Measurements from ENCODE around the gene ADAMTS7. TPM values are rescaled to one million over a fixed set of nuclear protein-coding genes. Genes with fewer than 3 reads are reported as not detected.

ADAMTS7 gene
- total and polyA plus RNA-seq, 2 of the 8 experiments (the other 6 are each of a cell fraction or from before 2014, with no cell fraction given), result 27.9 to 45.2 TPM

GRCh38 chr15:78855746-78856145 is 44.5 kb upstream of the ADAMTS7 start:
- Histone ChIP-seq H4K91ac (replicated peaks; ENCODE audit: insufficient read length, low read length) (no peak overlapping the region), H3K27me3 (replicated peaks in 1 of 4; ENCODE audit: control insufficient read depth in 3 of 4, extremely low read depth in 1 of 4, insufficient read depth in 3 of 4, low read length in 3 of 4) (no peaks in the 10 kb centered on the region), H4K8ac (ENCODE audit: extremely low read depth, insufficient read depth, low read length) (no peak overlapping the region), H3K23ac (ENCODE audit: insufficient read length) (no peak overlapping the region), H4K5ac (ENCODE audit: insufficient read length, low read depth, low read length) (no peak overlapping the region), H2BK12ac (ENCODE audit: low read depth, low read length) (no peak overlapping the region), H2BK20ac (ENCODE audit: low read length) (no peak overlapping the region), H3K79me1 (ENCODE audit: low read depth, low read length) (no peaks in the 10 kb centered on the region), H3K4me1 (replicated peaks in 1 of 4; ENCODE audit: control insufficient read depth in 3 of 4, insufficient read depth in 4 of 4, low read length in 3 of 4) (peaks cover 3 to 6% (median 4%) of the 10 kb centered on the region in 4 experiments; a peak in 6 of 7 replicates), H3K18ac (ENCODE audit: extremely low read depth, low read length) (no peak overlapping the region), H3K14ac (ENCODE audit: insufficient read length) (no peak overlapping the region), H2BK120ac (replicated peaks; ENCODE audit: low read depth, low read length) (no peak overlapping the region), H2AK5ac (ENCODE audit: low read depth, low read length) (no peak overlapping the region), H3K56ac (replicated peaks; ENCODE audit: insufficient read length, low read depth, low read length) (no peak overlapping the region), H3K79me2 (ENCODE audit: control insufficient read depth in 1 of 2, insufficient read depth in 2 of 2, low read length in 2 of 2) (no peaks in the 10 kb centered on the region), H2AFZ (ENCODE audit: low read length) (no peak overlapping the region), H3K9me3 (ENCODE audit: insufficient read depth in 2 of 2, low read depth in 1 of 2, low read length in 1 of 2) (no peaks in the 10 kb centered on the region), H3K9ac (replicated peaks in 1 of 4; ENCODE audit: extremely low read depth in 1 of 4, low read depth in 3 of 4, low read length in 3 of 4) (no peak overlapping the region), H3K23me2 (ENCODE audit: low read depth, low read length) (no peaks in the 10 kb centered on the region), H2BK15ac (ENCODE audit: low read length) (no peak overlapping the region), H3K27ac (ENCODE audit: low read depth, low read length) (no peak overlapping the region), H3K4ac (replicated peaks; ENCODE audit: insufficient read length, low read depth, low read length) (no peak overlapping the region), H3K4me3 (ENCODE audit: extremely low read depth in 1 of 4, insufficient read depth in 2 of 4, low read depth in 3 of 4, low read length in 4 of 4) (no peak overlapping the region), H2BK5ac (ENCODE audit: low read depth, low read length) (no peak overlapping the region), H3K36me3 (ENCODE audit: control insufficient read depth in 2 of 4, insufficient read depth in 4 of 4, low read length in 3 of 4) (no peaks in the 10 kb centered on the region), H4K20me1 (replicated peaks in 1 of 2; ENCODE audit: control insufficient read depth in 1 of 2, insufficient read depth in 2 of 2, low read length in 2 of 2) (no peaks in the 10 kb centered on the region), H3K4me2 (ENCODE audit: insufficient read depth in 1 of 2, low read depth in 2 of 2, low read length in 2 of 2) (no peak overlapping the region)
- ChIA-PET CTCF (ENCODE audit: partially characterized antibody) (interaction anchor here (0.6 to 1.2 kb wide), 4 partner anchors 11 to 734 kb away, joined by 3 to 4 read pairs (median 4); no protein-coding TSS in a partner anchor), POLR2A (ENCODE audit: partially characterized antibody) (interaction anchor here (1.0 to 2.1 kb wide), 2 partner anchors 15 to 17 kb away, joined by 3 to 8 read pairs; partner anchors contain the start of gene MORF4L1)
- 84% methylated on average over 1 of the region's 4 CpGs; no CpG with 5 or more reads in 1 of the 2 experiments for WGBS, 2 experiments (ENCODE audit: extremely low coverage in 1 of 2, insufficient coverage in 1 of 2, insufficient read length in 1 of 2, insufficient replicate concordance in 2 of 2, low coverage in 1 of 2, low lambda C conversion rate in 2 of 2, missing lambda C conversion rate in 1 of 2)
- DNase-seq (ENCODE audit: low read depth in 1 of 2, low spot score in 2 of 2) (no peak), FAIRE-seq (no peak)
- TF ChIP-seq ATF3 (IDR thresholded peaks at IDR 0.05; ENCODE audit: insufficient read depth, low read depth, low read length), result no peak
- TF ChIP-seq CEBPB (IDR thresholded peaks at IDR 0.05; ENCODE audit: low read depth, low read length), result no peak
- TF ChIP-seq SP4 (IDR thresholded peaks at IDR 0.05; ENCODE audit: low read length), result no peak
- TF ChIP-seq GTF2F1 (IDR thresholded peaks at IDR 0.05; ENCODE audit: borderline replicate concordance, low read depth, low read length), result no peak
- no peak for TF ChIP-seq KDM4A (IDR thresholded peaks at IDR 0.05; ENCODE audit: low read depth, low read length, severe bottlenecking)

All from H1 (cell line).